Measurements from ENCODE around the gene INPP5D. TPM values are rescaled to one million over a fixed set of nuclear protein-coding genes. Genes with fewer than 3 reads are reported as not detected.

INPP5D gene
- total RNA-seq, 4 donors from 2014 or later: 6.5 to 18.7 (median 11.5) TPM

- Histone ChIP-seq H3K4me1 (no peaks in the 10 kb centered on the region), H3K36me3 (no peaks in the 10 kb centered on the region), H3K27me3 (no peaks in the 10 kb centered on the region), H3K27ac (peak overlapping the region; percentile 52), H3K9me3 (no peaks in the 10 kb centered on the region), H3K4me3 (no peak overlapping the region)
- TF ChIP-seq CTCF (IDR thresholded peaks at IDR 0.05) (no peak), POLR2AphosphoS5 (IDR thresholded peaks at IDR 0.05) (no peak), POLR2A (IDR thresholded peaks at IDR 0.05) (no peak), EP300 (IDR thresholded peaks at IDR 0.05) (no peak)
- DNase-seq (ENCODE audit: low spot score in 2 of 2): no peak
- 64% methylated on average over 8 of the region's 8 CpGs for WGBS
These were observed 20.8 kb upstream of the INPP5D start for GRCh38 chr2:233039212-233039845.

DNA sequence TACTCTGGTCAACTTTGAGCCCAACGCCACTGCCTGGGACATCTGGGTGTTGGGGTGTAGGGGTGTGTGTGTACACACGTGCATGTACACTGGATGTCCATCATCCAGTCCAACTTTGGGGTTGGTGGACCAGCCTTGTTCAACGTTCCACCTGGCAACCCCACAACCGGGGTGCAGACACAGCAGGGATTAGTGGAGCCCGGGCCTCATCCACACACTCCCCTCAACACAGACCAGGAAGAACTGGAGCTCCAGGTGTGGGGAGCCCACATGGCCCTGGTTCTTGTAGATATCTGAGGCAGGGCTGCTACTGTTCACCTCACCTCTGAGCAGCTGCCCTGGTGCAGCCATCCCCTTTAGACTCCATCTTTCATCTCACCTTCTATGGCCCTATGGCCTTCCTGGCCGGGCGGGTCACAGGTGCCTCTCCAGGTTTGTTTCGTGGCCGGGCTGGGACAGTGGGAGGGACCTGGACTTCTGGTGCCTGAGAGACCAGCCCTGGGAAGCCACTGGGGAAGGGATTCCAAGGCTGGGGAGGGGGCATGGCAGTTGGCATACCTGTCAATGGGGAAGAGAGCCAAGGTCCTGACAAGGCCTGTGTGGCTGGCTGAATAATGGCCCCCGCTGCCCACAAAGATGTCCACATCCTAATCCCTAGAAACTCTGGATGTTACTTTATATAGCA, 20.2 kb upstream of the INPP5D start:
- WGBS: 96% methylated on average over 9 of the region's 10 CpGs
- DNase-seq (ENCODE audit: low spot score in 2 of 2): no peak
- H3K27me3 ChIP-seq: no peaks in the 10 kb centered on the region
- no peaks in the 10 kb centered on the region for H3K4me1 ChIP-seq
- peak overlapping the region; percentile 52 for H3K27ac ChIP-seq
- no peak for TF ChIP-seq POLR2AphosphoS5 (IDR thresholded peaks at IDR 0.05)
- no peak for TF ChIP-seq POLR2A (IDR thresholded peaks at IDR 0.05)
- no peak for TF ChIP-seq EP300 (IDR thresholded peaks at IDR 0.05)
- no peaks in the 10 kb centered on the region for H3K9me3 ChIP-seq
- H3K4me3 ChIP-seq: no peak overlapping the region
- H3K36me3 ChIP-seq: no peaks in the 10 kb centered on the region

DNA sequence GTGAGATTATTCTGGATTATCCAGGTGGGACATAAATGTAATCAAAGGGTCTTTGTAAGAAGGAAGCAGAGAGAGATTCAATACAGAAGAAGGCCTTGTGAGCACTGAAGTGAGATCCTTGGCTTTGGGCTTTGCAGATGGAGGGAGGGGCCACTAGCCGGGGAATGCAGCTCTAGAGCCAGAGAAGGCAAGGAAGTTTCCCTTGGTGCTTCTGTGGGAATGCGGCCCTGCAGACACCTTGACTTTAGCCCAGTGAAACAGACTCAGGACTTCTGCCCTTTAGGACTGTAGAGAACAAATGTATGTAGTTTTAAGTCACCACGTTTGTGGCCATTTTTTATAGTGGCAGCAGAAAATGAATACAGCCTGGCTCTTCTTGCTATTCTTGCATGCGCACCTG, 19.6 kb upstream of the INPP5D start:
- Histone ChIP-seq H3K4me1 (no peaks in the 10 kb centered on the region), H3K27me3 (no peaks in the 10 kb centered on the region), H3K9me3 (no peaks in the 10 kb centered on the region), H3K27ac (no peak overlapping the region), H3K4me3 (no peak overlapping the region), H3K36me3 (no peaks in the 10 kb centered on the region)
- no peak for TF ChIP-seq CTCF (IDR thresholded peaks at IDR 0.05)
- TF ChIP-seq POLR2AphosphoS5 (IDR thresholded peaks at IDR 0.05): no peak
- TF ChIP-seq POLR2A (IDR thresholded peaks at IDR 0.05): no peak
- TF ChIP-seq EP300 (IDR thresholded peaks at IDR 0.05): no peak
- WGBS: 82% methylated on average over 4 of the region's 4 CpGs
- no peak for DNase-seq (ENCODE audit: low spot score in 2 of 2)

DNA sequence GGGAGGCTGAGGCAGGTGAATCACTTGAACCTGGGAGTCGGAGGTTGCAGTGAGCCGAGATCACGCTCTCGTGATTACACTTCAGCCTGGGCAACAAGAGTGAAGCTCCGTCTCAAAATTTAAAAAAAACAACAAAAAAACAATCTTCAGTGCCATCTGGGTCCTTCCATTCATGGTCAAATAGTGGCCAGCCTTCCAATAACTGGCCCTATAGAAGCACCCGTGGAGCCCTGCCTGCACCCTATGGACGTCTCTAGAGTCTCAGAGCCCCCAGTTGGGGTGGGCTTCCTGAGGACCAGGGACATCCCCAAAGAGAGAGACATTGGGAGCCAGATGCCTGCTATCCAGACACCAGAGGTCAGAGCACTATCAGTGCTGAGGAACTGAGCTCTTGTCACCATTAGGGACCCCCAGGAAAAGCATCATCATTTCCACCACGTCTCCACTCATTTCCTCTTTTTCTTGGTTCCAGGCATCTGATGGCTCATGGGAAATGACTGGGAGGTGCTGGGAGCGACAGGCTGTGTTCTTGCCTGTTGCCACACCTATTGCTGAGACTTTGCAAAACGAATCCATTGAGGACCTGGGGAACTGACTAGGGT, 18.3 kb upstream of the INPP5D start:
- Histone ChIP-seq H3K27me3 (no peaks in the 10 kb centered on the region), H3K36me3 (no peaks in the 10 kb centered on the region), H3K27ac (no peak overlapping the region), H3K9me3 (no peaks in the 10 kb centered on the region), H3K4me1 (no peaks in the 10 kb centered on the region), H3K4me3 (no peak overlapping the region)
- no peak for DNase-seq (ENCODE audit: low spot score in 2 of 2)
- 80% methylated on average over 10 of the region's 10 CpGs for WGBS
- TF ChIP-seq POLR2AphosphoS5 (IDR thresholded peaks at IDR 0.05) (no peak), POLR2A (IDR thresholded peaks at IDR 0.05) (no peak), CTCF (IDR thresholded peaks at IDR 0.05) (no peak), EP300 (IDR thresholded peaks at IDR 0.05) (no peak)

- TF ChIP-seq CTCF (IDR thresholded peaks at IDR 0.05) (no peak), POLR2AphosphoS5 (IDR thresholded peaks at IDR 0.05) (no peak), POLR2A (IDR thresholded peaks at IDR 0.05) (no peak), EP300 (IDR thresholded peaks at IDR 0.05) (no peak)
- Histone ChIP-seq H3K27me3 (no peaks in the 10 kb centered on the region), H3K4me3 (no peak overlapping the region), H3K9me3 (no peaks in the 10 kb centered on the region), H3K4me1 (no peaks in the 10 kb centered on the region), H3K27ac (no peak overlapping the region), H3K36me3 (no peaks in the 10 kb centered on the region)
- 94% methylated on average over 9 of the region's 9 CpGs for WGBS
- DNase-seq (ENCODE audit: low spot score in 2 of 2): no peak
These were observed 17.6 kb upstream of the INPP5D start for GRCh38 chr2:233042549-233042948.

Data from suprapubic skin (tissue), 4 donors.